Fibroblast of peridontal ligament (primary cell): ENCODE measurements around the gene OR5AC2.

Experiments used
- DNase-seq: peaks from one replicate; pipeline ENCODE4 v3.0.0-alpha.2; 2010; ENCODE audit errors: extremely low read depth

The OR5AC2 gene, protein sequence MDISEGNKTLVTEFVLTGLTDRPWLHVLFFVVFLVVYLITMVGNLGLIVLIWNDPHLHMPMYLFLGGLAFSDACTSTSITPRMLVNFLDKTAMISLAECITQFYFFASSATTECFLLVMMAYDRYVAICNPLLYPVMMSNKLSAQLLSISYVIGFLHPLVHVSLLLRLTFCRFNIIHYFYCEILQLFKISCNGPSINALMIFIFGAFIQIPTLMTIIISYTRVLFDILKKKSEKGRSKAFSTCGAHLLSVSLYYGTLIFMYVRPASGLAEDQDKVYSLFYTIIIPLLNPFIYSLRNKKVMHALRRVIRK

DNA sequence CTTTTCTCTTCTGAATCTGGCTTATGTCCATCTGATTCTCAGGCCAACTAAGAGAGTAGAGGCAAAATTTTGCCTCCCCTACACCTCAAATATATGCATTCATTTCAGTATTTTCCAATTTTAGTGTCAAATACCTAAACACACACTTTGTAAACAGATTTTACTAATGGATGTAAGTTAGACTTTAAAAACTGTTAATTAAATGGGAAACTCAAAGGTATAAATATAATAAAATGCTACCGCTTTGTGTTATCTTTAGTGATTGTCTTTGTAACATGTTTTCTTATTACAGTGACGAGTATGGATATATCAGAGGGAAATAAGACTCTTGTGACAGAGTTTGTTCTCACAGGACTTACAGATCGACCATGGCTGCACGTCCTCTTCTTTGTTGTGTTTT is at the start of gene OR5AC2:
Gene OR5AC2, plus strand, starts transcription at position 301 of the 400 bp plus-strand sequence. Its CDS starts 0 bp downstream, at position 301.
- no peak for DNase-seq

DNA sequence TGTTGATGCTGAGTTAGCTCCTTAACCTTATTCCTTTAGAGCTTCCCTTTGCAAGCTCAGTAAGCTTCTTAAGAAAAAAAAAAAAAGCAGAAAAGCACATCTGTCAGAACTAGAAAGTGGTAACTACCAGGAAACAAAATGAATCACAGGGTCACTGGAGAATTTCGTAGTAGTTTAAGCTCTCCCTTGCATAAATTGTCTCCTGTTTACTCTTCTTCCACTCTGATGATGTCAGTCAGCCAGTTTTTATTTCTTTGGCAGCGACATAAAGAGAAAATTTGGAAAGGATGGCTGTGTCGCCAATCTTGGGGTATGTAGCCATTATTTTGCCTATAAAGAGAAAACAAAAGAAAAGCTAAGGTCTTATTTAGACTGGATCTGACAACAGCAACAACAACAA is 48.7 kb upstream of the OR5AC2 start:
- DNase-seq: peak; percentile 55

DNA sequence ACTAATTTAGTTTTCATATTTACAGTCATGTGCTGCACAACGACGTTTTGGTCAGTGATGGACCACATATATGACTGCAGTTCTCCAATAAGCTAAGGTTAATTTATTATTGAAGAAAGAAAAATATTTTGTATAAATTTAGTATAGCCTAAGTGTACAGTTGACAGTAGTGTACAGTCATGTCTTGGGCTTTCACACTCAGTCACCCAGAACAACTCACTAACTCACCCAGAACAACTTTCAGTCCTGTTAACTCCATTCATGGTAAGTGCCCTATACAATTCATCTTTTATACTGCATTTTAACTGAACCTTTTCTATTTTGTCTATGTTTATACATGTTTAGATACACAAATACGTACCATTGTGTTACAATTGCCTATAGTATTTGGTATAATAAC is 48.1 kb upstream of the OR5AC2 start:
- DNase-seq: no peak

DNA sequence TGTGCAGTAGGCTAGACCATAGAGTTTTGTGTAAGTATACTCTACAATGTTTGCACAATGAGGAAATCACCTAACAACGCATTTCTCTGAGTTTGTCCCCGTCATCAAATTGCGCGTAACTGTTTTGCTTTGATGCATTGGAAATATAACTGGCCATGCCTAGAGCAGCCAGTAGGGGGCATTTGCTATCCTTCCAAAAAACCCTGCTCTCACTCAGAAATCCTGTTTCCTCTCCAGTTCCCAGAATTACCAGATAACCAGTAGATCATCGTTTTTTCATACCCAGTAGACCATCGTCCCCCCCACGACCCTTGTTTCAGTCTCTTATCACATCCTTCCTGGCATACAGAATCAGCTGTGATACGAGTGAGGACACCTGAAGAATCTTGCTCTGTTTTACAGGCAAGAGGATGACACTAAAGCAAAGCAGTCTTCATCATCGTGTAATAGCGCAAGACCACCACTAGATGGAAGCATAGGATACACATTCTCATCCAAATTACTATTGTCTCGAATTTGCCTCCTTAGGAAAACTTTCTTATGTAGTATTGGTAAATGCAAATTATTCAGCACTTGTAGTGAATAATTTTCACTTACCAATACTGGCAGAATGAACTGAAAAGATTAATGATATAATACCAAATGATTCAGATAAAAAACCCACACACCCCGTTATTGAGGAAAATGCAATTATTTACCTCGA is 47.5 kb upstream of the OR5AC2 start:
- peak; percentile 92 for DNase-seq

DNA sequence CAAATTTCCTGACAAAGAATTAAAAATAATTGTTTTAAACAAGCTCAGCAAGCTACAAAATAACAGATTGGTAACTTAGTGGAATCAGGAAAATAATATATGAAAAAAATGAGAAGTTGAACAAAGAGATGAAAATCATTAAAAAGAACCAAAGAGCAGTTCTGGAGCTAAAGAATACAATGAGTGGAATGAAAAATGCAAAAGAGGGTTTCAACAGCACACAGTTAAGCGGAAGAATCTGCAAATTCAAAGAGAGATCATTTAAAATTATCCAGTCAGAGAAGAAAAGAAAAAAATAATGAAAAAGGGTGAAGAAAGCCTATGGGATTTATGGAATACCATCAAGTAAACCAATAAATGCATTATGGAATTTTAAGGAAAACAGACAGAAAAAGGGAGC is 45.6 kb upstream of the OR5AC2 start:
- DNase-seq: no peak

DNA sequence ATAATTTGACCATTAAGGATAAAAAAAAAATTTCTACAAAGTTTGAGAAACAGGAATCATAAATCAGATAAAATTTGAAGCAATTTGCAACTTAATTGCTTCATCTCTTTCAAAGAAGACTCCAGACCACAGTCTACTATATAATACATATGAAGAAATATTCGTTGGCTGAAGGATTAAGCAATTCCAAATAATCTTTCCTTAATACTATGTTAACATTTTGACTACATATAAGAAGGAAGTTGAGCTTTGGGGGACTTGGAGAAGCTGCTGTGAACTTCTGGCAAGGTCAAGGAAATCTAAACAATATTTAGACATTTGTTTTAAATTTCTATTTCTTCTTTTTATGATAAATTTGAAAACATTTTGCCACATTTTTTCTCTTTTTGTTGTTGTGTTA is 38.4 kb upstream of the OR5AC2 start:
- no peak for DNase-seq

DNA sequence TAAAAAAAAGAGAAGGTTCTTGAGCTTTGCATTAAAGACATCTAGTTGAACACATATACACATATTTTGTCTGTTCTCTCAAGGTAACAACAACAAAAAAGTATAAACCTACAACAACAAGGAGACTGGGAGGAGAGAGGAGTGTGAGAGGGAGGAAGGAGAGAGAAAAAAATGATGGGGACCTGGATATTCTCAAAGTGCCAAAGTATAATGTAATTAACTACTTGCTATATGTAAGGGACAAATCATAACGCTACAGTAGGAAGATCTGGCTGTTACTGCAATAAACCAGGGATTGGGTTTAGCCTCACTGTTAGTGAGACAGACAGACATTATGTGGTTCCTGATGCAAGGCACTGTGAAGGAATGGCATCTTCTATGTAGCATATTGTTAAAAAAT is 37.7 kb upstream of the OR5AC2 start:
- DNase-seq: no peak

DNA sequence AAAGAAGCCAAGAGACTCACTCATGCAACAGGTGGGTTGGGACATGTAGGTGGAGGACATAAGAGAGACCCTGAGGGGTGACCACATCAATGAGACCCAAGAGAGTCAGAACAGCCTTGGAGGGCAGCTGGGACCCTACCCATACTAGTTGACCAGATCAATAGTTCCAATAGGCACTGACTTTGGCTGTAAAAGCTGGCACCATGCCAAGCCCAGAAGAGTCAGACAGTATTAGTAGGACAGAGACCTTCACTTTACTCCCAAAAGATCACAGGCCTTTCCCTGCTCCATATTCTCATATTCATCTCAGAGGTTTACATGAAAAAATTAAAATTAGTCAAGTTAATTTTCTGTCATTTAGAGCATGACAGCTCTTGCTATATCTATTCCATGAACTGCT is 30.9 kb upstream of the OR5AC2 start:
- no peak for DNase-seq

DNA sequence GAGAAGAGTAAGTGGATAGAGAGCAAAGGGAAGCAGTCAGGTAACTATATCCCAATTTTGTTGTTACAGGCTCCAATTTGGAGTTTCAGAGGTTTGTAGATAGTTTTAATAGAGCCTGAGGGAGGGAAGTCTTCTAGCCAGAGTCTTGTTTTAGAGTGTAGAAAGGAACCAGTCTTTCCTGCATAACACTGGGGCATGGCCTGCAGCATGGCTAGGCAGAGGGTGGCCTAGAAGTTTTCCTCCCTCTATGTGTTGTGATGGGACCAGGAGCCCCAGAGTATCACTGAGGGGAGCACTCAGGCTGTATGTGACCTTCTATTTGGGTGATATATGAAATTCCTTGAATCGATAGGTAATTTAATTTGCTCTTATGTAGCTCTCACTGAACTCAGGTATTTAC is 29.3 kb upstream of the OR5AC2 start:
- no peak for DNase-seq

DNA sequence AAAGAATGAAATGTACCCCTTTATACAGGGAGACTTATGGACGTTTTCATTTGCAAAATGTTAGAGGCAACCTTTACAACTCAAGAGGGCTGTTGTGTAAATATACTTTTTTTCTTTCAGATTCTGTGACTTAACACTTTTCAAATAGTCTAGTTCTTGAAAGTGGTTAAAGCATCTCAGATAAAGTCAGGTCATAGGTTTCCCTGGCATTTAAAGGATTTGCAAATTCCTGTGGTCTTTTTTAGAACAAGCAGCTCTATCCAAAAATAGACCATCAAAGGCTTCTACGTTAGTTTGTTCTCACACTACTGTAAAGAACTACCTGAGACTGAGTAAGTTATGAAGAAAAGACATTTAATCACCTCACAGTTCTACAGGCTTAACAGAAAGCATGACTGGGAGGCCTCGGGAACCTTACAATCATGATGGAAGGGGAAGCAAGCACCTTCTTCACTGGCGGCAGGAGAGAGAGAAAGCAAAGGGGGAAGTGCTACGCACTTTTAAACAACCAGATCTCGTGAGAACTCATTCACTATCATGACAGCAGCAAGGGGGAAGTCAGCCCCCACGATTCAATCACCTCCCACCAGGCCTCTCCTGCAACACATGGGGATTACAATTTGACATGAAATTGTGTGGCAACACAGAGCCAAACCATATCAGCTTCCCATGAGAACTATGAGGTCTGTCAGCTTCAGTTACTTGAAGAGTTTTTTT is 28.6 kb upstream of the OR5AC2 start:
- DNase-seq: no peak

DNA sequence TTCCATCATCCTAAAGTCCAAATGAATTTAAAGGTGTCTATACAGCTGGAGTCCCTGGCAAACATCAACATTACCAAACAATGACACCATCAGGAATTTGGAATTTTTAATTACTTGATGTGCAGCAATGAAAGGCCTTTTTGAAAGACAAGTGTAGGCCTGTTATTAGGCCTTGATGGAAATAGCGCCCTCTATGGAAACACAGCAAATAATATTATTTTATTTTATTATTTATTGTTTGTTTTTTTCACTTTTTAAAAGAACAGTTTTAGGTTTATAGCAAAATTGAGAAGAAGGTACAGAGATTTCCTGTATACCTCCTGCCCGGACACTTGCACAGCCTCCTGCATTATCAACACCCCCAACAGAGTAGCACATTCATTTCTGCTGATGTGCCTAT is 18.1 kb upstream of the OR5AC2 start:
- DNase-seq: no peak

DNA sequence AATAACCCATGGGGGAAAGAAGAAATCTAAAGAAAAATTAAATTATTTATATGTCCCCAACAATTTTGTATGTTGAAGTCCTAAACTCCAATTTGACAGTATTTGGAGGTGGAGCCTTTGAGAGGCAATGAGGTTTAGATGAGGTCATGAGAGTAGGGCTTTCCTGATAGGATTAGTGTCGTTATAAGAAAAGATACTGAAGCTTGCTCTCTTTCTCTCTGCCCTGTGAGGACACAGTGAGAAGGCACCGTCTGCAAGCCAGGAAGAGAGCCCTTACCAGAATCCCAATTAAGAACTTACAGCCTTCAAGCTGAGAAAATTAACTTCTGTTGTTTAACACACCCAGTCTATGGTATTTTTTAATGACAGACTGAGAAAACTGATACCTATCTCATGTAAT is 16.1 kb upstream of the OR5AC2 start:
- DNase-seq: no peak

DNA sequence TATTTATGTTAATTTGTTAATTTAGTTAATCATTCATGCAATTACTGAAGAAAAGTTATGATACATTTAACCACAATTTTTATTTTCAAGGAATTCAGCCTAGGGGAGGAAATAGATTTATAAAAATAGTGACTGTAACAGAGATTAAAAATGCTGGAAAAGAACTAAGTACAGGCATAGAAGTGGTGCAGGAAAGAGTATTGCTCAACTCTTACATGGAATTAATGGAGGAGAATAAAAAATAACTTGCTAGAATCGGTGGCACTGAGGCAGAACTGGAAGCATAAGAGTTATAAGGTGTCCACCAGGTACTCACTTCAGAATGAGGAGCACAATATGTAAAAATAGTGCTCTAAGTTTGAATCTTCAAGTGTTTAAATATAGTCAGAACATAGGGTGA is 13.5 kb upstream of the OR5AC2 start:
- no peak for DNase-seq

DNA sequence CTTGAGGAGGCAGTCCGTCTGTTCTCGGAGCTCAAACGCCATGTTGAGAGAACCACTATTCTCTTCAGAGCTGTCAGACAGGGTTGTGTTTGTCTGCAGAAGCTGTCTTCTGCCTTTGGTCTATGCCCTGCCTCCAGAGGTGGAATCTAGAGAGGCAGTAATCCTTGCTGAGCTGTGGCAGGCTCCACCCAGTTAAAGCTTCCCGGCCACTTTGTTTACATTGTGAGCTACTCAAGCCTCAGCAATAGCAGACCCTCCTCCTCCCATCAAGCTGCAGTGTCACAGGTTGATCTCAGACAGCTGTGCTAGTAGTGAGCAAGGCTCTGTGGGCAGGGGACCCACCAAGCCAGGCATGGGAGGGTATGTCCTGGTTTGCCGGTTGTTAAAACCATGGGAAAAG is 8.9 kb downstream of the OR5AC2 start:
- no peak for DNase-seq

DNA sequence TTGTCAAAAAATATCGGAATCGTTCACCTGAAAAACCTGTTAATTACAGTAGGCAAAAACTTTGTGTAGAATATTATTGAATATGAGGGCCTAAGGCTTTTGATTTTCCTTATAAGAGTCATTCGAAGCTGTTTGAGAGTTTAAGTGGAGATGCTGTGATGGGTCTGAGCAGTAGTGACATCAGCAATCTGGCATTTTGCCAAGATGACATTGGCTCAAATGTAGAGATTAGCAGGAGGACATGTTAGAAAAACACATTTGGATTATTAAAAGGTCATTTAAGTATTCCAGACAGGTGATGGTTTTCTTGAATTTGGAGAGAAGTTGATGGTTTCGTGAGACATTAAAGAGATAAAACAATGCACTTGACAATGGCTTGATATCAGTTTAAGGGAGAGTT is 12.9 kb downstream of the OR5AC2 start:
- DNase-seq: no peak

DNA sequence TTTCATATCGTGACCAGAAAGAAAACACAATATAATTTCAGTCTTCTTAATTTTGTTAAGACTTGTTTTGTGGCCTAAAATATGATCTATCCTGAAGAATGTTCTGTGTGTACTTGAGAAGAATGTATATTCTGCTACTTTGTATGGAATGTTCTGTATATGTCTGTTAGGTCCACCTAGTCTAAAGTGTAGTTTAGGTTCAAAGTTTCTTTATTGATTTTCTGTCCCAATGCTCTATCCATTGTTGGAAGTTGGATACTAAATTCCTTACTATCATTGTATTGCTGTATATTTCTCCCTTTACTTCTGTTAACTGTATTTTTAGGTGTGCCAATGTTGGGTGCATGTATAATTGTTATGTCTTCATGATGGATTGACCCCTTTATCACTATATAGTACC is 21.2 kb downstream of the OR5AC2 start:
- no peak for DNase-seq

DNA sequence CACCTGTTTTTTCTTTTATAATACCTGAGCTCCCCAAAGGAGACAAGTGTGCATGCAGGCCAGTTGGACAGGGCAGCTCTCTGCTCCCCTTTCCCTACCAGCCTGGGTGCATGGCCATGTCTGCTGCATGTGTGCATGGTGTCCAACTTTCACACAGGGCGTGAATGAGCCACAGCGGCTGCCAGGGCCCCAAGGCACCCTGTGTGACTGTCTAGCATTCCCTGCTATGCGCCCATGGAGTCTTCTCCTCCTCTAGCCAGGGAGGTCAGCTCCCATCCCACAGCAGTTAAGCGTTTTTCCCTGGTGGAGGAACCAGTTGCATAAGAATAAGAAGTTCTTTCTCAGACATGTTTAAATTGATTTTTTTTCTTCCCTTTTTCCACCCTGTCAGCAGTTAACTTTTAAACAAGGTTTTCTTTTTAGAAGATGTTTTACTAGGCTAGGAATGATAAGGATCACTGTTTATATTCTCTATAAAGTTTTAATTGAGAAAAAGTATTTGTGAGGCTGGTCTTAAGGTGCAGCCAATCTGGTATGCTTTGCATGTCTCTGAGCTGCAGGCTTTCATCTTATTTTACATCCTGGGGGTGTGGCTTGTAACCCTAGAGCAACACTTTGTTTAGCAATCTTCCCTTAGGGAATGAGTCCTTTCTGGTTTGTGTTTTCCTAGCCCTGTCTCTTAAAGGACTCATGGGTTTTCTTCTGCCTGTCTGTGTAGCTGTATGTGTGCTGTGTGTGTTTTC is 23.0 kb downstream of the OR5AC2 start:
- DNase-seq: no peak

DNA sequence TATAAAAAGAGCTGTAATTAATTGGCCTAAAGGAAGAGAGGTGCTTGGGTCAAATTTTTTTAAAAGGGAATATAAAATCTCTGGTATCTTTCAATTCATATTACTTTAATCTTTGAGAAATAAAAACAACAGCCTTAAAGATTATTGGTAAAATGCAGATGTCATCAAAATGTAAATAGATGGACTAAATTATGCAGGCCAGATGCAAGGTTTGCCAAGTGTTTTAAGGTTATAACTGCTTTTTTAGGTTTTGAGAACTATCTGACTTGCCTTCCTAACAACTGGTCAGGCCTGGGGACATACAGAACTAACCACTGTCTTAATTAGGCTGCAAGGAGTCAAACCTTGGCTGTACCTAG is 23.6 kb downstream of the OR5AC2 start:
- no peak for DNase-seq

DNA sequence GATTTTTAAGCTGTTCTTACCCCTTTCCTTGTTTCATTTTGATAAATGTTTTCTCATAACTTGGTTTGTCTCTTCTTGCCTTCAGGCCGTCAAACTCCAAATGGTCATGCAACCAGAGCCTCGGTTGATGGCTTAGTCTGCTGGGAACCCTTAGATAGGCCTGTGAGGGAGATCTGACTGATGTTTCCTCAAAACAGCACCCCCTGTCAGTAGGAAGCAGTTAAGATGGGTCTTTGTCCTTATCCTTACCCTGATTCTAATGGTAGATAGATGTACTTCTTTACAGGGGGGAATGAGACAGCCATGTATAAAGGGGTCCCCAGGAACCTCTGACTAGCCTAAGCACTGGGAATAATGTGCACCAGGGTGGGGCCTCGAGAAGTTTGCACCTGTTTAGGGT is 27.3 kb downstream of the OR5AC2 start:
- DNase-seq: no peak

DNA sequence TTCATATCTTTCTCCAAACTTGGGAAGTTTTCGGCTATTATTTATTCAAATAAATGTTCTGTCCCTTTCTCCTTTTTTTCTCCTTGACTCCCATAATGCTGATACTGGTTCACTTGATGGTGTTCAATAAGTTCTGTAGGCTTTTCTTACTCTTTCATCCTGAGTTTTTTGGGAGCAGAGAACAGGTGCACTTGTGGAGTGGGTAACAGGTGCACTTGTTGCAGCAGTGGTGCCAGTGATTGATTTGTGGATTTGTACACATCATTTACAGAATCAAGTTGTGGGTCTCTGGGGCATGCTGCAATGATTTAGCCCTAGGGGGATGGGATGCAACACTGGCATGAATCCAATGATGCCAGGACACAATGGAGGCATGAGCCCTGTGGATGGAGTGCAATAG is 28.7 kb downstream of the OR5AC2 start:
- DNase-seq: no peak

DNA sequence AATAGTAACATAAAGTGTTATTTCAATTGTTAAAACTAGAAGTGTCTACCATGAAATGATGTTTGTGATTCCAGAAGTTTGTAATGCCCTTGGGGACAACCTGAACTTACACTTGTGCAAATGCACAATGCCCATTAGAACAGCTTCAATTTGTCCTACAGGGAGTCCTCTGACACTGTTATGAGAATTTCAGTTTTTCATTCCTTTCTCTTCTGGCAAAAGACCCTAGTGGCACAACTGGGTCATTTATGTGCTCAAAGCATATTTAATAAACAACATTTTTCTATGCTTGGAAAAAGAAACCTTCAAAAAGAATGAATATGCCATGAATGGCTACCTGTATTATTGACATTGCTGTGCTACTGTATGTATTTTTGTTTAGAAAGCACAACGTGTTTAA is 43.4 kb downstream of the OR5AC2 start, which contains the start of gene OR5H1:
Gene OR5H1, plus strand, starts transcription at position 301 of the 400 bp plus-strand sequence. CDS start 1,977 bp downstream, outside the sequence.
- no peak for DNase-seq

DNA sequence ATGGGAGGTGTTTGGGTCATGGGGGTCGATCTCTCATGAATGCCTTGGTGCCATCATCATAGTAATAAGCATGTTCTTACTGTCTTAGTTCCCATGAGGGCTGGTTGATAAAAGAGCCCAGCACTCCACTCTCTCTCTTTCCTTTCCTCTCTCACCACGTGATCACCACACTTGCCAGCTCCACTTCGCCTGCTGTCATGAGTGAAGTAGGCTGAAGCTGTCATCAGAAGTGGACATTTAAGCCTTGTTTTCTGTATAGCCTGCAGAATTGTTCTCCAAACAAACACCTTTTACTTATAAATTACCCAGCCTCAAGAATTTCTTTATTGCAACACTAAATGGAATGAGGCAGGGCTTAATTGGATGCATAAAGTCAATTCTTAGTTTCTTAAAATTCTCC is 49.7 kb downstream of the OR5AC2 start:
- DNase-seq: no peak
